ENCODE measurements around the gene ST6GALNAC4. TPM values are rescaled to one million over a fixed set of nuclear protein-coding genes. Genes with fewer than 3 reads are reported as not detected.
A peak's percentile ranks its signal among the peaks of the same experiment; 100 is the strongest.

The ST6GALNAC4 gene
- polyA plus RNA-seq, 1 donor (not counting 4 experiments of a cell fraction or from before 2014, with no cell fraction given) = 5.8 TPM

- Histone ChIP-seq H2AFZ (ENCODE audit: control insufficient read depth, low read length) (peak within 1 kb of the TSS; percentile 10), H3K9me1 (ENCODE audit: control insufficient read depth, extremely low read depth, insufficient read depth, low read length) (no peaks in the 10 kb centered on the region), H3K27ac (ENCODE audit: control insufficient read depth, insufficient read depth, low read length) (no peak within 1 kb of the TSS), H4K20me1 (ENCODE audit: control insufficient read depth, extremely low read depth, insufficient read depth, low read length) (peaks cover under 1% of the 10 kb centered on the region), H3K79me2 (ENCODE audit: control insufficient read depth, insufficient read depth, low read length) (peaks cover 12% of the 10 kb centered on the region), H3K4me2 (ENCODE audit: control insufficient read depth, extremely low read depth, insufficient read depth, low read depth, low read length) (peak within 1 kb of the TSS; percentile 86), H3K9ac (ENCODE audit: control insufficient read depth, extremely low read depth, insufficient read depth, low read length) (no peak within 1 kb of the TSS), H3K9me3 (ENCODE audit: control insufficient read depth, low read depth, low read length) (no peaks in the 10 kb centered on the region), H3K27me3 (ENCODE audit: control insufficient read depth, extremely low read depth, insufficient read depth, low read length) (no peaks in the 10 kb centered on the region), H3K4me1 (ENCODE audit: control insufficient read depth, extremely low read depth, insufficient read depth, low read length) (peaks cover 25% of the 10 kb centered on the region), H3K36me3 (ENCODE audit: control insufficient read depth in 2 of 2, extremely low read depth in 1 of 2, insufficient read depth in 2 of 2, low read length in 2 of 2) (peaks cover 5 to 6% of the 10 kb centered on the region in 2 experiments), H3K4me3 (ENCODE audit: control insufficient read depth in 2 of 3, extremely low read depth in 1 of 3, insufficient read depth in 2 of 3, low read depth in 1 of 3, low read length in 3 of 3) (peak within 1 kb of the TSS; percentile 38 to 73 (median 51))
- dilution Hi-C loops (cut with MboI; ENCODE audit: extremely low pct_ligation_motif_present, low sequenced_read_pairs) = loop anchor here (25.0 kb wide), 1 partner anchor 132 kb away; the partner anchor contains the start of genes NAIF1 and SLC25A25
- TF ChIP-seq, protein P1, sequence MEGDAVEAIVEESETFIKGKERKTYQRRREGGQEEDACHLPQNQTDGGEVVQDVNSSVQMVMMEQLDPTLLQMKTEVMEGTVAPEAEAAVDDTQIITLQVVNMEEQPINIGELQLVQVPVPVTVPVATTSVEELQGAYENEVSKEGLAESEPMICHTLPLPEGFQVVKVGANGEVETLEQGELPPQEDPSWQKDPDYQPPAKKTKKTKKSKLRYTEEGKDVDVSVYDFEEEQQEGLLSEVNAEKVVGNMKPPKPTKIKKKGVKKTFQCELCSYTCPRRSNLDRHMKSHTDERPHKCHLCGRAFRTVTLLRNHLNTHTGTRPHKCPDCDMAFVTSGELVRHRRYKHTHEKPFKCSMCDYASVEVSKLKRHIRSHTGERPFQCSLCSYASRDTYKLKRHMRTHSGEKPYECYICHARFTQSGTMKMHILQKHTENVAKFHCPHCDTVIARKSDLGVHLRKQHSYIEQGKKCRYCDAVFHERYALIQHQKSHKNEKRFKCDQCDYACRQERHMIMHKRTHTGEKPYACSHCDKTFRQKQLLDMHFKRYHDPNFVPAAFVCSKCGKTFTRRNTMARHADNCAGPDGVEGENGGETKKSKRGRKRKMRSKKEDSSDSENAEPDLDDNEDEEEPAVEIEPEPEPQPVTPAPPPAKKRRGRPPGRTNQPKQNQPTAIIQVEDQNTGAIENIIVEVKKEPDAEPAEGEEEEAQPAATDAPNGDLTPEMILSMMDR (optimal IDR thresholded peaks at IDR 0.05 in 1 of 3, IDR thresholded peaks at IDR 0.05 in 1 of 3, conservative IDR thresholded peaks at IDR 0.05 in 1 of 3; ENCODE audit: extremely low read depth in 1 of 3, insufficient read depth in 2 of 3, low read length in 3 of 3) = no peak
- no peak for TF ChIP-seq EZH2 (IDR thresholded peaks at IDR 0.05; ENCODE audit: low read length)
- DNase-seq (ENCODE audit: low read depth, low spot score) = no peak
- FAIRE-seq = no peak
Measured at GRCh38 chr9:127930231-127931091, 13.6 kb upstream of the ST6GALNAC4 start, which contains the start of gene PIP5KL1. TSS of gene PIP5KL1 (minus strand) at chr9:127930777. CDS start at chr9:127930752, 25 bp downstream.

DNA sequence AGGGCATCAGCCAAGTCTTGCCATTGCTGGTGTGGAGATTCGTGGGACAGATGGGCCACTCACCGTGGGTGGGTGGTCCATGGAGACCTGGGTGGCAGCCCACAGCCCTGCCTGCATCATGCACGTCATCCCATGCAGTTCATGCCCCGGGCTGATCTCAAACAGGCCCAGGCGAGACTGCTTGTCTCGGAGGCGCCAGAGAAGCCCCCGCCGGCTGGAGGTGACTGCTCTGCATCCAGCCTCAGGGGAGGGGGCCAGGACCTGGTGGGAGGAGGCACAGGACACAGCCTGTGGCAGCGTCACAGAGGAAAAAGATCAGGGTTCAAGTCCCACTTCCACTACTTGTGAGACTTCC lies 12.8 kb upstream of the ST6GALNAC4 start:
- no peaks in the 10 kb centered on the region for H4K20me1 ChIP-seq (ENCODE audit: control insufficient read depth, extremely low read depth, insufficient read depth, low read length)
- no peaks in the 10 kb centered on the region for H3K9me1 ChIP-seq (ENCODE audit: control insufficient read depth, extremely low read depth, insufficient read depth, low read length)
- DNase-seq (ENCODE audit: low read depth, low spot score) (no peak), FAIRE-seq (no peak)
- H3K27me3 ChIP-seq (ENCODE audit: control insufficient read depth, extremely low read depth, insufficient read depth, low read length) = no peaks in the 10 kb centered on the region
- H3K4me3 ChIP-seq (ENCODE audit: control insufficient read depth in 2 of 3, extremely low read depth in 1 of 3, insufficient read depth in 2 of 3, low read depth in 1 of 3, low read length in 3 of 3) = no peak overlapping the region
- peaks cover 25% of the 10 kb centered on the region for H3K4me1 ChIP-seq (ENCODE audit: control insufficient read depth, extremely low read depth, insufficient read depth, low read length)
- TF ChIP-seq, protein P1 (optimal IDR thresholded peaks at IDR 0.05 in 1 of 3, IDR thresholded peaks at IDR 0.05 in 1 of 3, conservative IDR thresholded peaks at IDR 0.05 in 1 of 3; ENCODE audit: extremely low read depth in 1 of 3, insufficient read depth in 2 of 3, low read length in 3 of 3) = no peak
- no peak for TF ChIP-seq EZH2 (IDR thresholded peaks at IDR 0.05; ENCODE audit: low read length)
- dilution Hi-C loops (cut with MboI; ENCODE audit: extremely low pct_ligation_motif_present, low sequenced_read_pairs) = loop anchor here (25.0 kb wide), 1 partner anchor 133 kb away; the partner anchor contains the start of genes NAIF1 and SLC25A25
- H3K79me2 ChIP-seq (ENCODE audit: control insufficient read depth, insufficient read depth, low read length) = peaks cover 5% of the 10 kb centered on the region
- no peak overlapping the region for H3K9ac ChIP-seq (ENCODE audit: control insufficient read depth, extremely low read depth, insufficient read depth, low read length)
- H3K4me2 ChIP-seq (ENCODE audit: control insufficient read depth, extremely low read depth, insufficient read depth, low read depth, low read length) = no peak overlapping the region
- no peaks in the 10 kb centered on the region for H3K9me3 ChIP-seq (ENCODE audit: control insufficient read depth, low read depth, low read length)
- H3K27ac ChIP-seq (ENCODE audit: control insufficient read depth, insufficient read depth, low read length) = no peak overlapping the region
- H2AFZ ChIP-seq (ENCODE audit: control insufficient read depth, low read length) = no peak overlapping the region
- peaks cover 0 to 2% of the 10 kb centered on the region in 2 experiments for H3K36me3 ChIP-seq (ENCODE audit: control insufficient read depth in 2 of 2, extremely low read depth in 1 of 2, insufficient read depth in 2 of 2, low read length in 2 of 2)
